Spleen (tissue), 11 donors: Measurements from ENCODE around the gene MAP3K14. TPM values are rescaled to one million over a fixed set of nuclear protein-coding genes. Genes with fewer than 3 reads are reported as not detected.
A peak's percentile ranks its signal among the peaks of the same experiment; 100 is the strongest.

Experiments used
- DNase-seq: peaks from one replicate; pipeline ENCODE4 v3.0.0-alpha.2; 2020
- H3K27ac ChIP-seq, 8 donors: fragments of 200-600 bp; sonication (generic) in 7 of 8; 1 replicate in 4 of 8; 2 replicates in 4 of 8; pipeline versions ENCODE4 v1.5.0 to v1.8.0; 2016 to 2021; ENCODE audit warnings: inconsistent platforms in 4 of 8, mild to moderate bottlenecking in 4 of 8, moderate library complexity in 1 of 8
- H3K27me3 ChIP-seq, 7 donors: fragments of 200-600 bp; sonication (generic) in 6 of 7; replicated peaks in 1 of 7; 1 replicate in 4 of 7; 2 replicates in 3 of 7; pipeline versions ENCODE4 v1.5.0 to v1.8.0; 2016 to 2021; ENCODE audit warnings: inconsistent platforms in 3 of 7, mild to moderate bottlenecking in 1 of 7
- H3K36me3 ChIP-seq, 6 donors: fragments of 200-600 bp; sonication (generic) in 5 of 6; 1 replicate in 4 of 6; 2 replicates in 2 of 6; pipeline versions ENCODE4 v1.5.0 to v1.8.0; 2016 to 2021; ENCODE audit warnings: inconsistent platforms in 2 of 6
- H3K4me1 ChIP-seq, 6 donors: fragments of 200-600 bp; sonication (generic) in 5 of 6; 1 replicate in 3 of 6; 2 replicates in 3 of 6; pipeline versions ENCODE4 v1.5.0 to v1.8.0; 2016 to 2021; ENCODE audit warnings: inconsistent platforms in 3 of 6
- H3K4me3 ChIP-seq, 8 donors: fragments of 200-600 bp; sonication (generic) in 7 of 8; 1 replicate in 4 of 8; 2 replicates in 4 of 8; pipeline versions ENCODE4 v1.5.0 to v1.8.0; 2016 to 2021; ENCODE audit warnings: inconsistent platforms in 4 of 8, mild to moderate bottlenecking in 4 of 8, moderate library complexity in 2 of 8
- H3K9me3 ChIP-seq, 8 donors: fragments of 200-600 bp; sonication (generic) in 7 of 8; 1 replicate in 4 of 8; 2 replicates in 4 of 8; pipeline versions ENCODE4 v1.5.0 to v1.8.0; 2016 to 2021; ENCODE audit warnings: inconsistent platforms in 4 of 8
- CTCF ChIP-seq, 11 experiments: fragments of 200-600 bp in 7 of 11; fragments of 450-650 bp in 4 of 11; sonication (generic) in 4 of 11; IDR thresholded peaks in 8 of 11; conservative IDR thresholded peaks in 3 of 11; 1 replicate in 7 of 11; 2 replicates in 4 of 11; pipeline versions ENCODE4 v1.4.0 to v1.8.0; 2016 to 2021; ENCODE audit warnings: antibody characterized with exemption in 11 of 11, inconsistent platforms in 4 of 11, mild to moderate bottlenecking in 1 of 11
- POLR2A ChIP-seq, 3 donors: fragments of 450-650 bp; IDR thresholded peaks; one replicate each; pipeline ENCODE4 v1.5.1; 2017; ENCODE audit warnings: antibody characterized with exemption in 3 of 3, mild to moderate bottlenecking in 1 of 3
- POLR2AphosphoS5 ChIP-seq, 3 donors: sonication (generic); formaldehyde crosslinking; IDR thresholded peaks; one replicate each; pipeline ENCODE4 v1.5.1; 2017; ENCODE audit warnings: antibody characterized with exemption in 3 of 3
- WGBS, 5 donors: extraction: QIAGEN DNeasy Blood & Tissue Kit in 3 of 5; methylation state at CpG; one replicate each; pipeline versions ENCODE4 v1.1.5 to v1.1.7; 2013 to 2018; 5-methylcytosine and 5-hydroxymethylcytosine counted together
- intact Hi-C: fragments of 100-400 bp; cut with DNase I; formaldehyde crosslinking; loops from one replicate; pipeline ENCODE4 v1.15.0; 2023; ENCODE audit warnings: low total_unique reads
- polyA plus RNA-seq, 3 donors: library from polyadenylated mRNA; stranded (reverse); fragments of 200-250 nt; gene quantifications; one replicate each; pipeline ENCODE4 v1.2.1, GENCODE V29; 2013
- total RNA-seq, 7 donors: library from RNA; depleted of rRNA in 3 of 7; stranded (reverse); fragments of >200 nt in 3 of 7; fragmentation: NEBNext Ultra II Directional in 4 of 7; extraction: Animal tissue kit (Norgen Biotek cat#: 25700) in 4 of 7; gene quantifications; one replicate each; pipeline versions ENCODE4 v1.1.0 to v1.2.1, GENCODE V29; 2016 to 2021
- donor health status: healthy with polysubstance abuse.
- donor health status: DM: no; HTN: no; CAD: no; lungs with moderate emphysema.
- donor health status: DM: no; HTN: no; CAD: no.
- donor health status: Bipolar disorder and iron deficiency.
- donor health status: healthy.
- donor health status: DM: no; HTN: no; CAD: no.
- donor health status: DM: yes; HTN: yes; CAD: no.

MAP3K14 gene
- total and polyA plus RNA-seq, 10 donors: 17.3 to 36.3 (median 28.0) TPM

GRCh38 chr17:45277216-45277849 is 39.5 kb downstream of the MAP3K14 start:
- Histone ChIP-seq H3K4me3 (no peak overlapping the region), H3K36me3 (peaks cover 5 to 76% (median 37%) of the 10 kb centered on the region in 6 donors), H3K4me1 (peaks cover 6 to 20% (median 13%) of the 10 kb centered on the region in 6 donors), H3K27ac (peak overlapping the region in 4 of 8 donors; percentile 8 to 49 (median 24)), H3K27me3 (no peaks in the 10 kb centered on the region), H3K9me3 (no peaks in the 10 kb centered on the region)
- TF ChIP-seq POLR2A (IDR thresholded peaks at IDR 0.05): no peak
- peak; percentile 80 to 94 (median 86) for TF ChIP-seq CTCF (IDR thresholded peaks at IDR 0.05 in 8 of 11, conservative IDR thresholded peaks at IDR 0.05 in 3 of 11)
- TF ChIP-seq POLR2AphosphoS5 (IDR thresholded peaks at IDR 0.05): peak in 1 of 3 donors; percentile 89
- intact Hi-C loops: loop anchor here (1.0 to 5.0 kb wide), 2 partner anchors 60 to 108 kb away; no protein-coding TSS in a partner anchor
- 42 to 57% (median 46%) methylated on average over 16 of the region's 16 CpGs for whole genome bisulfite sequencing, 5 donors
- DNase-seq: peak; percentile 97

DNA sequence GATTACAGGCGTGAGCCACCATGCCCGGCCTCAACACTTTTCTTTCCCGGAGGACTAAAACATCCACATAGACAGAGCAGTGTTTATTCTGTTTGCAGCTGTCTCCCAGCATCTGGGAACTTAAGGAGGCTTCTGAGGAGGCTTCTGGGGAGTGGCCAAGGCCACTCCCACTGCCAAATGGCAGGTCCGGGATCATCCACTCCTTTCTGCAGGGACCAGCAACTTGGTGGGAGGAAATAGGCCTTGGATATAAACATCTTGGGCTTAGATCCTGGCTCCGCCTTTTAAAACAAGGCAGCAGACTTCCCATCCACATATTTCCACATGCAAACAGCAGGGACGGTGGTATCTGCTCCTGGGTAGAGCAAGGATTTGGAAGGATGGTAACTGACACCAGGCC is 40.8 kb downstream of the MAP3K14 start:
- 69 to 80% (median 76%) methylated on average over 6 of the region's 6 CpGs for WGBS, 5 donors
- intact Hi-C loops: loop anchor here (5.0 kb wide), 1 partner anchor 59 kb away; no protein-coding TSS in a partner anchor

DNA sequence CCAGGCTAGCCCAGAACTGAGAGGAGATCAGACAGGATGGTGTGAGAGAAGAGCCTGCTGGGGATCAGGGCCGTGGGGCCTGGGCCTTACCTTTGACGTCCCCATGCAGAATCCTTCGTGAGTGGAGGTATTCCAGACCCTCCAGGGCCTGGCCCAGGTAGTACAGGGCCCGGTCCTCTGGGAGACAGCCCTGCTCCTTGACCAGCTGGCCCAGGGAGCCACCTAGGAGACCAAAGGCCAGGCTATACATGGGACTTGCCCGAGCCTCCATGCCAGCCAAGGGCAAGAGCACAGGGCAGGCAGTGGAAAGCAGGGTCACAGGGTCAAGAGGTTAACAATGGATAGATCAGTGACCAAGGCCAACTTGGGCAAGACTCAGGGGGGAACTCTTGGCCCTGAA is 42.8 kb downstream of the MAP3K14 start:
- Histone ChIP-seq H3K4me1 (peaks cover 6 to 20% (median 13%) of the 10 kb centered on the region in 6 donors), H3K27ac (no peak overlapping the region), H3K4me3 (no peak overlapping the region), H3K36me3 (peaks cover 5 to 76% (median 54%) of the 10 kb centered on the region in 6 donors), H3K9me3 (no peaks in the 10 kb centered on the region), H3K27me3 (no peaks in the 10 kb centered on the region)
- TF ChIP-seq POLR2AphosphoS5 (IDR thresholded peaks at IDR 0.05): peak in 1 of 3 donors; percentile 7
- TF ChIP-seq CTCF (IDR thresholded peaks at IDR 0.05 in 8 of 11, conservative IDR thresholded peaks at IDR 0.05 in 3 of 11): no peak
- TF ChIP-seq POLR2A (IDR thresholded peaks at IDR 0.05): no peak
- no peak for DNase-seq
- intact Hi-C loops: no loop called here
- WGBS, 5 donors: 71 to 95% (median 89%) methylated on average over 1 to 5 of the region's 5 CpGs

More for the DNA sequence above, 40.8 kb downstream of the MAP3K14 start:
- Histone ChIP-seq H3K4me3 (no peak overlapping the region), H3K4me1 (peaks cover 6 to 20% (median 13%) of the 10 kb centered on the region in 6 donors), H3K9me3 (no peaks in the 10 kb centered on the region), H3K36me3 (peaks cover 5 to 76% (median 43%) of the 10 kb centered on the region in 6 donors), H3K27me3 (no peaks in the 10 kb centered on the region), H3K27ac (peak overlapping the region in 1 of 8 donors; percentile 12)
- no peak for DNase-seq
- TF ChIP-seq POLR2AphosphoS5 (IDR thresholded peaks at IDR 0.05) (no peak), CTCF (IDR thresholded peaks at IDR 0.05 in 8 of 11, conservative IDR thresholded peaks at IDR 0.05 in 3 of 11) (no peak), POLR2A (IDR thresholded peaks at IDR 0.05) (no peak)

DNA sequence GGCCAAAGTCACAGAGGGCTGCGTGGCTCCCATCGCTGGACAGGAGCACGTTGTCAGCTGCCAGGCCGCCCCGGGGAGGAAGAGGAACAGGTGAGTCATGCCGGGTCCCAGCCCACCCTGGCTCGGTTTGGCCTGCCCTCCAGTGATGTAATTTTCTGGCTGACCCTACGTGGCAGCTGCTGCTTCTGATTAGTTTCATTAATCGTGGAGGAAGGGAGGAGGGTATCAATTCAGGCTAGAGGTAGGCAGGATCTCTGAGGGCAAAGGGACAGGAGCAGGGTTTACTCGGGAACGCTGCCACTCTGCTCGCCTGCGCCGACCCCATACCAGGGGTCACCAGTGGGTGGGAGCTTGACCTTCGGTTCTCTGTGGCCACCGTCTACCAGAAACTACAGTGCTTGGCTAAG is 43.3 kb downstream of the MAP3K14 start:
- Histone ChIP-seq H3K4me1 (peaks cover 6 to 18% (median 13%) of the 10 kb centered on the region in 6 donors), H3K27ac (no peak overlapping the region), H3K4me3 (no peak overlapping the region), H3K36me3 (peaks cover 5 to 76% (median 57%) of the 10 kb centered on the region in 6 donors), H3K27me3 (no peaks in the 10 kb centered on the region), H3K9me3 (no peaks in the 10 kb centered on the region)
- DNase-seq: no peak
- intact Hi-C loops: no loop called here
- no peak for TF ChIP-seq CTCF (IDR thresholded peaks at IDR 0.05 in 8 of 11, conservative IDR thresholded peaks at IDR 0.05 in 3 of 11)
- peak in 2 of 3 donors; percentile 19 to 21 for TF ChIP-seq POLR2AphosphoS5 (IDR thresholded peaks at IDR 0.05)
- no peak for TF ChIP-seq POLR2A (IDR thresholded peaks at IDR 0.05)
- WGBS, 5 donors: 83 to 97% (median 88%) methylated on average over 14 to 16 of the region's 16 CpGs
